CD4-positive, alpha-beta T cell (primary cell): Measurements from ENCODE around the gene LRRC74A. TPM values are rescaled to one million over a fixed set of nuclear protein-coding genes. Genes with fewer than 3 reads are reported as not detected.
A peak's percentile ranks its signal among the peaks of the same experiment; 100 is the strongest.

Experiments
- ATAC-seq: fragments of 200-7000 bp; cut with Tn5 transposase; one replicate; pipeline ENCODE4 v1.10.0; 2022; ENCODE audit warnings: mild to moderate bottlenecking; ENCODE audit not compliant: poor library complexity
- CTCF ChIA-PET: fragments of 350-600 bp; sonication (Branson Sonifier 250); formaldehyde crosslinking; loops from one replicate; lab custom pipeline; 2021; ENCODE audit warnings: antibody characterized with exemption, inconsistent platforms; lab: Charles Lee
- POLR2A ChIA-PET: fragments of 350-600 bp; sonication (Branson Sonifier 250); formaldehyde crosslinking; loops from one replicate; lab custom pipeline; 2021; ENCODE audit warnings: antibody characterized with exemption, inconsistent platforms; lab: Charles Lee
- DNase-seq, 14 experiments: peaks; one replicate each; pipeline ENCODE4 v3.0.0-alpha.2; 2013 to 2020; ENCODE audit warnings: mixed read lengths in 2 of 14
- H3K27ac ChIP-seq, 2 donors: one replicate each; pipeline versions ENCODE4 v1.5.1 to v1.7.0; 2013; ENCODE audit warnings: low read length in 2 of 2, low read depth in 1 of 2, mild to moderate bottlenecking in 1 of 2
- H3K27me3 ChIP-seq, 2 experiments: 1 replicate in 1 of 2; 2 replicates in 1 of 2; pipeline versions ENCODE4 v1.6.1 to v1.7.0; 2013; ENCODE audit warnings: low read length in 2 of 2, control low read depth in 1 of 2, mild to moderate bottlenecking in 1 of 2, moderate library complexity in 1 of 2; ENCODE audit not compliant: insufficient read depth in 2 of 2, control insufficient read depth in 1 of 2
- H3K36me3 ChIP-seq: one replicate; pipeline ENCODE4 v1.6.1; 2013; ENCODE audit warnings: low read length, control low read depth; ENCODE audit not compliant: insufficient read depth
- H3K4me1 ChIP-seq: one replicate; pipeline ENCODE4 v1.6.1; 2013; ENCODE audit warnings: low read length, control low read depth; ENCODE audit not compliant: insufficient read depth
- H3K4me3 ChIP-seq: one replicate; pipeline ENCODE4 v1.5.1; 2013; ENCODE audit warnings: mild to moderate bottlenecking, low read length, moderate library complexity
- H3K9me3 ChIP-seq, 2 experiments: 1 replicate in 1 of 2; 2 replicates in 1 of 2; pipeline versions ENCODE4 v1.6.1 to v1.7.0; 2013; ENCODE audit warnings: low read length in 2 of 2, mild to moderate bottlenecking in 2 of 2, control low read depth in 1 of 2, moderate library complexity in 1 of 2; ENCODE audit not compliant: control insufficient read depth in 1 of 2, insufficient read depth in 1 of 2
- H3K27ac Mint-ChIP-seq: one replicate; pipeline ENCODE4 v1.8.0; 2020; ENCODE audit warnings: mixed read lengths
- H3K27me3 Mint-ChIP-seq: one replicate; pipeline ENCODE4 v1.8.0; 2021; ENCODE audit warnings: mixed read lengths
- H3K36me3 Mint-ChIP-seq: one replicate; pipeline ENCODE4 v1.8.0; 2021; ENCODE audit warnings: low read depth, mixed read lengths
- H3K4me1 Mint-ChIP-seq: one replicate; pipeline ENCODE4 v1.8.0; 2021; ENCODE audit warnings: low read depth, mixed read lengths
- H3K4me3 Mint-ChIP-seq: one replicate; pipeline ENCODE4 v1.8.0; 2020; ENCODE audit warnings: mild to moderate bottlenecking, mixed read lengths
- H3K9me3 Mint-ChIP-seq: one replicate; pipeline ENCODE4 v1.8.0; 2020; ENCODE audit warnings: mixed read lengths
- CTCF ChIP-seq: fragments of 200-600 bp; IDR thresholded peaks from one replicate; pipeline ENCODE4 v1.8.0; 2022; ENCODE audit warnings: antibody characterized with exemption, mild to moderate bottlenecking
- intact Hi-C, 2 experiments: fragments of 100-400 bp; cut with DNase I in 1 of 2; cut with micrococcal nuclease in 1 of 2; formaldehyde crosslinking; loops; one replicate each; pipeline versions ENCODE4 v1.15.1 to v1.9.0; 2023 to 2025; cut with DNase I, micrococcal nuclease
- total RNA-seq, 174 experiments: library from RNA in 2 of 174; stranded (reverse) in 2 of 174; gene quantifications; one replicate each; pipeline ENCODE4 v1.2.3 and lab custom pipeline; 2021 to 2026

Gene LRRC74A
- total RNA-seq, 2 experiments from 2014 or later = not detected

- no peak overlapping the region for H3K27ac ChIP-seq
- POLR2A ChIA-PET = interaction anchor here (0.7 to 1.2 kb wide), 5 partner anchors 29 to 466 kb away, joined by 3 to 6 read pairs (median 3); partner anchors contain the start of gene ANGEL1
Observed at GRCh38 chr14:76904740-76905569, 78.7 kb downstream of the LRRC74A start.

GRCh38 chr14:76908834-76909233, 82.6 kb downstream of the LRRC74A start:
- ChIA-PET CTCF (interaction anchor here (0.7 to 1.5 kb wide), 2 partner anchors 36 to 118 kb away, joined by 3 read pairs; no protein-coding TSS in a partner anchor), POLR2A (interaction anchor here (1.0 to 1.6 kb wide), 4 partner anchors 45 to 131 kb away, joined by 3 to 9 read pairs (median 5); no protein-coding TSS in a partner anchor)
- peaks cover 42% of the 10 kb centered on the region for H3K4me1 ChIP-seq
- no peaks in the 10 kb centered on the region for H3K9me3 ChIP-seq
- DNase-seq (peak in 10 of 14 experiments; percentile 22 to 83 (median 39)), ATAC-seq (peak; percentile 71)
- Mint-ChIP-seq H3K27ac (peak overlapping the region; percentile 87), H3K27me3 (no peaks in the 10 kb centered on the region), H3K4me1 (peaks cover 44% of the 10 kb centered on the region), H3K36me3 (no peaks in the 10 kb centered on the region), H3K9me3 (no peaks in the 10 kb centered on the region), H3K4me3 (peak overlapping the region; percentile 77)
- H3K36me3 ChIP-seq = no peaks in the 10 kb centered on the region
- intact Hi-C loops = no loop called here
- no peak overlapping the region for H3K27ac ChIP-seq
- no peak for TF ChIP-seq CTCF
- no peak overlapping the region for H3K4me3 ChIP-seq
- H3K27me3 ChIP-seq = no peaks in the 10 kb centered on the region

More at GRCh38 chr14:76904740-76905569, 78.7 kb downstream of the LRRC74A start:
- Histone ChIP-seq H3K9me3 (no peaks in the 10 kb centered on the region), H3K27me3 (no peaks in the 10 kb centered on the region), H3K4me3 (no peak overlapping the region), H3K4me1 (peaks cover 33% of the 10 kb centered on the region), H3K36me3 (no peaks in the 10 kb centered on the region)
- Mint-ChIP-seq H3K27ac (peak overlapping the region; percentile 83), H3K27me3 (no peaks in the 10 kb centered on the region), H3K4me1 (peaks cover 30% of the 10 kb centered on the region), H3K9me3 (no peaks in the 10 kb centered on the region), H3K36me3 (no peaks in the 10 kb centered on the region), H3K4me3 (peak overlapping the region; percentile 45)
- intact Hi-C loops = no loop called here
- DNase-seq (peak; percentile 51 to 91 (median 76)), ATAC-seq (peak; percentile 84)
- TF ChIP-seq CTCF = no peak
- CTCF ChIA-PET = interaction anchor here (0.5 to 1.9 kb wide), 6 partner anchors 9 to 609 kb away, joined by 3 to 11 read pairs (median 4); no protein-coding TSS in a partner anchor

- H3K4me1 Mint-ChIP-seq = peaks cover 41% of the 10 kb centered on the region
- no peaks in the 10 kb centered on the region for H3K27me3 ChIP-seq
- ATAC-seq (no peak), DNase-seq (no peak)
- TF ChIP-seq CTCF = no peak
- H3K27ac ChIP-seq = no peak overlapping the region
- H3K27me3 Mint-ChIP-seq = no peaks in the 10 kb centered on the region
- peak overlapping the region; percentile 77 for H3K4me3 Mint-ChIP-seq
- H3K36me3 Mint-ChIP-seq = no peaks in the 10 kb centered on the region
- H3K9me3 ChIP-seq = no peaks in the 10 kb centered on the region
- H3K4me3 ChIP-seq = no peak overlapping the region
- peaks cover 44% of the 10 kb centered on the region for H3K4me1 ChIP-seq
- peak overlapping the region; percentile 87 for H3K27ac Mint-ChIP-seq
- intact Hi-C loops = no loop called here
- no peaks in the 10 kb centered on the region for H3K9me3 Mint-ChIP-seq
- H3K36me3 ChIP-seq = no peaks in the 10 kb centered on the region
- ChIA-PET CTCF (interaction anchor here (1.5 kb wide), 1 partner anchor 36 kb away, joined by 3 read pairs; no protein-coding TSS in a partner anchor), POLR2A (interaction anchor here (1.0 to 1.6 kb wide), 4 partner anchors 44 to 131 kb away, joined by 3 to 9 read pairs (median 5); no protein-coding TSS in a partner anchor)
Observed at GRCh38 chr14:76909266-76909665, 83.1 kb downstream of the LRRC74A start.
